GDM1 (cell line): ENCODE results near the gene PLK1.
"Not testable (repeated sequence)": the region's sequence is repeated elsewhere in the genome, so short reads cannot be mapped to it uniquely, and the experiment has no call there.

Experiments
- DNase-seq: peaks from one replicate; lab custom pipeline; 2025; lab: John Stamatoyannopoulos, UW

PLK1 gene

DNA sequence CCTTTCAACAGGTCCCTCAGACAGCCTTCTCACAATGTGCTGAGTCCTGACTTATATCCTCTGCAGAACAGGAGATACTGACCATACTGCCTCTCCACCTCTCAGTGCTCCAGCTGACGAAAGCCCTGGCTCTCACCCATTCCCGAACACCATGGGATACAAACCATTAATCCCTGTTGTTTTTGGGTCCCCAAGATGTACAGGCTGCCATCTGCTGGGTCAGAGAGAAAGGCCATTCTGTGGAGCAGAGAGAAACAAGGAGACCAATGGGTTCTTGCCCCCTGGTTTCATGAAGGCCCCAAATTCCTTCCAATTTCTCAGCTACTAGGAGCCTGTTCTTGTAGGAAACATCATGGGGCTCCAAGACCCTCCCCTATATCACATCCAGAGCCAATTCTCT is 31.3 kb downstream of the PLK1 start:
- no peak for DNase-seq

DNA sequence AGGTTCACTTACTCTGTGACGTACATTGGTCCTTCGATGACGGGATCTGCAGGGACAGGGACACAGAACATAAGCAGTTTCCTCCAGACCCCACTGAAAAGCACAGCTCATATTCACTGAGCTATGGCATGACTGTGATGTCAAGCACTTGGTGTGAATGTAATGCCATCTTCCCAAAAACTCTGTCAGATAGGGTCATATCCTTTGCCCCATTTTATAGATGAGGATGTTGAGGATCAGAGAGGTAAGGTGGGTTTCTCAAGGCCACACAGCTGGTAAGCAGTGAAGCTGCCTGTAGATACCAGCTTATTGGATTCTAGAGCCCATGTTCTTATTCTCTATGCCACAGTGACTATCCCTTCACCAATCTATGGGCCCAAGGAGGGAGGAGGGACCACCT is 31.8 kb downstream of the PLK1 start:
- no peak for DNase-seq

DNA sequence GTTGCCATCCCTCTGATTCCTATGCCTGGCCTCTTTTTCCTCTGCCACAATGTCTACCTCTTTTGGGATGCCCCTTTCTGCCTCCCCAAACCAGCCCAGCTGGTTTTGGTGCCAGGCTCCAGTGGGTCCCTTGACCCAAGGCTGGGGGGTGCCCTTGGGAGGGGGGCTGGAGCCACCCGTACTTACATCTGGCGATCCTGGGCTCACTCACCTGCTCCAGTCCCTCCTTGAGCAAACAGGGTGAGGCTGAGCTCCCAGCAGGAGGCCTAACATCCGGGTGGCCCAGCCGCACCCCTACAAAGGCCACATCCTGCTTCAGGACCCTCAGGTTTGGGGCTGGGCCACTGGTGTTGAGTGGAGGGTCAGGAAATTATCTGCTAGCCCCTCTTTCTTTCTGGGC is 33.1 kb downstream of the PLK1 start:
- DNase-seq = no peak

DNA sequence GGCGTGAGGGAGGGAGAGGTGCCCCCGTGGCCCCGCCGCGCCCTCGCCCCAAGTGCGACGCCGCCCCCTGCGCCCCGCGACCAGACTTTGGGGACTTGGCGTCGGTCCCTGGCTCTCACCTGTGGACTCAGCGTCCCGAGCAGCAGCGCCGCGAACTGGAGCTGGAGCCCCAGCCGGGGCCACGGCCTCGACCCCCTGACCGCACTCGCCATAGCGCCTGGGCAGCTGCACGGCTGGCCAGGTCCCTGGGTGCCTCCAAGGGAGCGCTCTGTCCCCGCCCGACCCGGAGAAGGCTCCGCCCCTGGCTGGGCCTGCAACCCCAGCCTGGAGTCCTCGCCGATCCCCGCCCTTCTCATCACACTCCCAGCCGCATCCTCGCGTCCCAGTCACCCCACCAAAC is 34.3 kb downstream of the PLK1 start, which contains the start of gene ERN2:
Gene ERN2, minus strand, starts transcription at position 247 of the 400 bp plus-strand sequence. Its CDS starts 35 bp downstream, at position 212.
- DNase-seq = no peak

DNA sequence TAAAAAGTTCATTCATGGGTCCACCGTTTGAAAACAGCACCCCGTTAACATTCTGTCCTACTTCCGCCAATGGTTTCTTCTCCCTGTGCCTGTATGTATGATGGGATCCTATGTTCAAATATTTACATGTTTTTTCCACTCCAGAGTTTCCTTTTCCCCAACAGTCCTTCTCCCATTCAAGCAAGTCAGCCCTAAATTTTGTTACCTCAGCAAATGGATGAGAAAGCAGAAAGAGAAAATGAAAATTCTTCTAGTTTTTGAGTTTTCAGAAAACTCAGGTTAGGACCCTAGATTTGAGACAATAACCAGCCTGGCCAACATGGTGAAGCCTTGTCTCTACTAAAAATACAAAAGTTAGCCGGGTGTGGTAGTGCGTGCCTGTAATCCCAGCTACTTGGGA is 37.8 kb downstream of the PLK1 start:
- no peak for DNase-seq

DNA sequence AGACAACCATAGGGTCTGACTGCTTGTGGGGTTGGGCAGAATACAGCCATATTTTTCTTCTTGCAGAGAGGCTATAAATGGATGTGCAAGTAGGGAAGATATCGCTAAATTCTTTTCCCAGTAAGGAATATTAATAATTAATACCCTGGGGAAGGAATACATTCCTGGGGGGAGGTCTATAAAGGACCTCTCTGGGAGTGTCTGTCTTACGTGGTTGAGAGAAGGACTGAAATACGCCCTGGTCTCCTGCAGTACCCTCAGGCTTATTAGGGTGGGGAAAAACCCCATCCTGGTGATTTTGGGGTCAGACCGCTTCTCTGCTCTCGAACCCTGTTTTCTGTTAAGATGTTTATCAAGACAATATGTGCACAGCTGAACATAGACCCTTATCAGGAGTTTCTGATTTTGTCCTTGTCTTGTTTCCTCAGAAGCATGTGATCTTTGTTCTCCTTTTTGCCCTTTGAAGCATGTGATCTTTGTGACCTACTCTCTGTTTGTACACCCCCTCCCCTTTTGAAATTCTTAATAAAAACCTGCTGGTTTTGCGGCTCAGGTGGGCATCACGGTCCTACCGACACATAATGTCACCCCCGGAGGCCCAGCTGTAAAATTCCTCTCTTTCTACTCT is 44.0 kb downstream of the PLK1 start:
- not testable (repeated sequence) for DNase-seq

DNA sequence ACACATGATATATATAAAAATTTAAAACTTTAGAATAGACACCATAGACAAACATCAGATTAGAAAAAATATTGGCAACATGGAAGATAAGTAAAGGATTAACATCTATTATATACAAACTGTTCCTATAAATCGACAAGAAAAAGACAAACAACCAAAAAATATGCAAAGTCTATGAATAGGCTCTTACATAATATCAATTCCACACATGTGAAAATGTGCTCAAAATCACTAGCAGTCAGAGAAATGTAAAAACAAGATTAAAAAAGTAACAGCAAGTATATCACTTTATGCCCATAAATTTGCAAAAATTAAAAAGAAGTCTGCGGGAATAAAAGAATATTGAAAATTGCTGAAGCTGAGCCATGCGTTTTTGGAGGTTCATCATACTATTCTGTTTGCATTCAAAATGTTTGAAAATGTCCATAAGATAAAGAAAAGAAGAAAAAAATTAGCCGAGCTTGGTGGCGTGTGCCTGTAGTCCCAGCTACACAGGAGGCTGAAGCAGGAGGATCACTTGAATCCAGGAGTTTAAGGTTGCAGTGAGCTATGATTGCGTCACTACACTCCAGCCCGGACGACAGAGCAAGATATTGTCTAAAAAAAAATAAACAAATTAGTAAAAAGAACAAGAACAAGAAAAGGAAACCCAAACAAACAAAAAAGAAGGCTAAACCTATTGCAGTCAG is 45.6 kb downstream of the PLK1 start:
- no peak for DNase-seq

DNA sequence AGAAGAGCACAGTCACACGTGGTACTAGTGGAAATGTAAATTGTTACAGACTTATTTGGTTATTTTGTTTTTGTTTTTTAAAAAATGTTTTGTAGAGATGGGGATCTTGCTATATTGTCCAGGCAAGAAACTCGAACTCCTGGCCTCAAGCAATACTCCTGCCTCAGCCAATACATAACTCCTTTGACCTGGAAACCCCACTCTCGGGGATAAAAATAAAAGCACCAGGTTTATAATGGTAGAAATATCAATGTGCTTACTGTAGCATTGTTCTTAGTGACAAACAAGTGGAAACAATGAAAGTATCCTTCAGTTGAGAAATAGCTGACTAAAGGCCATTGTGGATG is 46.1 kb downstream of the PLK1 start:
- DNase-seq = no peak

DNA sequence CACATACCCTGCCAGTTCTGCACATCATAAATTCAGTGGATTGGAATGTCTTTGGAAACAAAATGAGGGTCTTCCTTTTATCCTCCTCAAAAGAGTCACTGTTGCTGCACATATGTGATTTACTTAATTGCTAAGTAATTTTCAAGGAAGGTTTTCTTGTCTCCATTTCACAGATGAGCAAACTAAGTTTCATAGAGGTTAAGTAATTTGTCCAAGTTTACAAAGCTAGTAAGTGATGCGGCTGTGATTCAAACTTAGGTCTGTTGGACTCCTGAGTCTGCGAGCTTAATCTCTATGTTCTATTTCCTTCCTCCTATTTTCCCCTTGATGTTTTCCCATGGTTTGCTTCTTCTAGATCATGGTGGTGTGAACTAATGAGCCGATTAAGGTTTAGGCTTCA is 48.0 kb downstream of the PLK1 start:
- DNase-seq = no peak

DNA sequence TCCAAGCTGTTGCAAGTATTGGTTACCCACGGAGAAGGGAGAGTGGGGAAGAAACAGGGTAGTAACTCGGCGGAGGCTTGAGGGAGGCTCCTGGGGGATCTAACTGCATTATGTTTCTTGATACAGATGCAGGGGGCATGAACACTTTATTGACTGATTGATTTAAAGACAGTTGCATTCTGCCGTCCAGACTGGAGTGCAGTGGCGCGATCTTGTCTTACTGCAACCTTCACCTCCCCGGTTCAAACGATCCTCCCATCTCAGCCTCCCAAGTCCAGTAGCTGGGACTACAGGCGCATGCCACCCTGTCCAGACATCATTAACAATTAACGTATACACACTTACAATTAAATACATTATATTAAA is 49.4 kb downstream of the PLK1 start:
- DNase-seq = no peak

DNA sequence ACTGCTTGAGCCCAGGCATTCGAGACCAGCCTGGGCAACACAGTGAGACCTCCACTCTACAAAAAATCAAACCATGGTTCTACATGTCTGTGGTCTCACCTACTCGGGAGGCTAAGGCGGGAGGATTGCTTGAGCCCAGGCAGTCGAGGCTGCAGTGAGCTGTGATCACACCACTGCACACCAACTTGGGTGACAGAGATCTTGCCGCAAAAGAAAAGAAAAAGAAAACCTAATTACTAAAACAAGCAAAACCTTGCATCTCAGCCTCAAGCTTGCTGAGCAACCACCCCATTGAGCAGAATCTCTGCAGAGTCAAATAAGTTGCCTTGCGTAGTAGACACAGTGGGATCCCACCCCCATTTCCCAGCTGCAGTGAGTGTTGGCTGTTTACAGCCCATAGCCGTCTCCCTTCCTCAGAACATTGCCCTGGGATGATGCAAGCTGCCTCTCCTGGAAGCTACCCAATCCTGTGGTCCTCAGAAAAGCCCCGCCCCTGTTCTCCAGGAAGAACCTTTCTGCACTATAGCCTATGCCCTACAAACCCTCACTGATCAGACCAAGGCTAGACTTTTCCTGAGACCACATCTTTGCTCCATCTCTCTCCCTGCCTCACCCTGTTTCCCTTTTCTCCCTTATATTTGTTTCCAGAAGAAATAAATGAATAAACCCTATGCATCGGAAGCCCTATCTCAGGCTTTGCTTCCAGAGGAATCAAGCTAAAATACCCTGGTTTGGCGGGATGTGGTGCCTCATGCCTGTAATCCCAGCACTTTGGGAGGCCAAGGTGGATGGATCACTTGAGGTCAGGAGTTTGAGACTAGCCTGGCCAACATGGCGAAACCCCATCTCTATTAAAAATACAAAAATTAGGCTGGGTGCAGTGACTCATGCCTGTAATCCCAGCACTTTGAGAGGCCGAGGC is 51.1 kb downstream of the PLK1 start:
- DNase-seq = peak; percentile 0

DNA sequence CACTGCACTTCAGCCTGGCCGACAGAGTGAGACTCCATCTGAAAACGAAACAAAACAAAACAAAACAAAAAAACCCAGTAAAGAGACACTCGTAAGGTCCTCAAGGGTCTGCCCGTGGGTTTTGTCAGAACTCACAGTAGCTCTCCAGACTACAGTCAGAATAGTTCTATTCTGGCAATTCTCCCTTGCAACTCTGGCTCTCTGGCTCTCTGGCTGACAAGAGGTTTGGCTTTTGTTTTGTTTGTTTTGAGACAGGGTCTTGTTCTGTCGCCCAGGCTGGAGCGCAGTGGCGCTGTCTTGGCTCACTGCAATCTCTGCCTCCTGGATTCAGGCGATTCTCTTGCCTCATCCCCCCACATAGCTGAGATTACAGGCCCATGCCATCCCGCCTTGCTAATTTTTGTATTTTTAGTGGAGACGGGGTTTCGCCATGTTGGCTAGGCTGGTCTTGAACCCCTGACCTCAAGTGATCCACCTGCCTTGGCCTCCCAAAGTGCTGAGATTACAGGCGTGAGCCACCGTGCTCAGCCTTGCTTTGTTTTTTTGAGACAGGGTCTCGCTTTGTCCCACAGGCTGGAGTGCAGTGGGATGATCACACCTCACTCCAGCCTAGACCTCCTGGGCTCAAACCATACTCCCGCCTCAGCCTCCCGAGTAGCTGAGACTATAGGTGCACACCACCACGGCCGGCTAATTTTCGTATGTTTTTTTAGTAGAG is 55.6 kb downstream of the PLK1 start:
- DNase-seq = no peak

DNA sequence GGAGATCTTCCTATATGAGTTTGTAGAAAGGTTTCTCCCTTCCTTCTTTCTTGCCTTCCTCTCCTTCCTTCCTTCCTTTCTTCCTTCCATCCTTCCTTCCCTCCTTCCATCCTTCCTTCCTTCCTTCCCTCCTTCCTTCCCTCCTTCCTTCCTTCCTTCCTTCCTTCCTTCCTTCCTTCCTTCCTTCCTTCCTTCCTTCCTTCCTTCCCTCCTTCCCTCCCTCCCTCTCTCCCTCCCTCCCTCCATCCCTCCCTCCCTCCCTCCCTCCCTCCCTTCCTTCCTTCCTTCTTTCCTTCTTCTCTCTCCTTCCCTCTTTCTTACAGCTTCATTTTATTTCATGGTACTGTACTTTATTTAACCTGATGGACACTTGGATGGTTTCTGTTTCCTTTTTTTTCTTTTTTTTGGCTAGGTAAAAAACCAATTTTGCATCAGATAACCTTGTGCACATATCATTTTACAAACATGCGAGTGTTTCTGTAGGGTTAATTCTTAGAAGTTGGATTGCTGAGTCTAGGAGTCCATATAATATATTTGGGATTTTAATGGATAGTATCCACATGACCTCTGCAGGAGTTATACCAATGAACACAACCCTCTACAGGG is 58.8 kb downstream of the PLK1 start:
- DNase-seq = not testable (repeated sequence)

DNA sequence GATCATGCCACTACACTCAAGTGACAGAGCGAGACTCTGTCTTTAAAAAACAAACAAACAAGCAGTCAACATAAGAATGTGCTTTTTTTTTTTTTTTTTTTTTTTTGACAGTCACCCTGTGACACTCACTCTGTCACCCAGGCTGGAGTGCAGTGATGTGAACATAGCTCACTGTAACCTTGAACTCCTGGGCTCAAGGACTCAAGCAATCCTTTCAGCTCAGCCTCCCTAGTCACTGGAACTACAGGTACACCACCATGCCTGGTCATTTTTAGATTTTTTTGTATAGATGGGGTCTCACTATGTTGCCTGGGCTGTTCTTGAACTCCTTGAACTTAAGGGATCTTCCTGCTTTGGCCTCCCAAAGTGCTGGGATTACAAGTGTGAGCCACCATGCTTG is 60.8 kb downstream of the PLK1 start:
- no peak for DNase-seq
